Measurements from ENCODE around the gene GALNTL6.

Gene GALNTL6

GRCh38 chr4:172489861-172490260 lies 676.7 kb downstream of the GALNTL6 start:
- H3K4me3 ChIP-seq (replicated peaks; ENCODE audit: low read depth, low read length) = no peak overlapping the region
- DNase-seq (ENCODE audit: extremely low read depth, low read depth) = no peak
- TF ChIP-seq, protein P1, sequence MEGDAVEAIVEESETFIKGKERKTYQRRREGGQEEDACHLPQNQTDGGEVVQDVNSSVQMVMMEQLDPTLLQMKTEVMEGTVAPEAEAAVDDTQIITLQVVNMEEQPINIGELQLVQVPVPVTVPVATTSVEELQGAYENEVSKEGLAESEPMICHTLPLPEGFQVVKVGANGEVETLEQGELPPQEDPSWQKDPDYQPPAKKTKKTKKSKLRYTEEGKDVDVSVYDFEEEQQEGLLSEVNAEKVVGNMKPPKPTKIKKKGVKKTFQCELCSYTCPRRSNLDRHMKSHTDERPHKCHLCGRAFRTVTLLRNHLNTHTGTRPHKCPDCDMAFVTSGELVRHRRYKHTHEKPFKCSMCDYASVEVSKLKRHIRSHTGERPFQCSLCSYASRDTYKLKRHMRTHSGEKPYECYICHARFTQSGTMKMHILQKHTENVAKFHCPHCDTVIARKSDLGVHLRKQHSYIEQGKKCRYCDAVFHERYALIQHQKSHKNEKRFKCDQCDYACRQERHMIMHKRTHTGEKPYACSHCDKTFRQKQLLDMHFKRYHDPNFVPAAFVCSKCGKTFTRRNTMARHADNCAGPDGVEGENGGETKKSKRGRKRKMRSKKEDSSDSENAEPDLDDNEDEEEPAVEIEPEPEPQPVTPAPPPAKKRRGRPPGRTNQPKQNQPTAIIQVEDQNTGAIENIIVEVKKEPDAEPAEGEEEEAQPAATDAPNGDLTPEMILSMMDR (IDR thresholded peaks at IDR 0.05; ENCODE audit: low read depth, low read length, missing control alignments) = no peak

- TF ChIP-seq, protein P1 (IDR thresholded peaks at IDR 0.05; ENCODE audit: low read depth, low read length, missing control alignments) = no peak
- DNase-seq (ENCODE audit: extremely low read depth, low read depth) = no peak
- H3K4me3 ChIP-seq (replicated peaks; ENCODE audit: low read depth, low read length) = no peak overlapping the region
These were observed 682.6 kb downstream of the GALNTL6 start for GRCh38 chr4:172495769-172496168.

GRCh38 chr4:172497321-172497720 lies 684.1 kb downstream of the GALNTL6 start:
- TF ChIP-seq, protein P1 (IDR thresholded peaks at IDR 0.05; ENCODE audit: low read depth, low read length, missing control alignments) = no peak
- no peak overlapping the region for H3K4me3 ChIP-seq (replicated peaks; ENCODE audit: low read depth, low read length)
- no peak for DNase-seq (ENCODE audit: extremely low read depth, low read depth)

- no peak for DNase-seq (ENCODE audit: extremely low read depth, low read depth)
- TF ChIP-seq, protein P1 (IDR thresholded peaks at IDR 0.05; ENCODE audit: low read depth, low read length, missing control alignments) = no peak
- H3K4me3 ChIP-seq (replicated peaks; ENCODE audit: low read depth, low read length) = no peak overlapping the region
These were observed 700.8 kb downstream of the GALNTL6 start for GRCh38 chr4:172514011-172514410.

- H3K4me3 ChIP-seq (replicated peaks; ENCODE audit: low read depth, low read length) = no peak overlapping the region
- TF ChIP-seq, protein P1 (IDR thresholded peaks at IDR 0.05; ENCODE audit: low read depth, low read length, missing control alignments) = no peak
- no peak for DNase-seq (ENCODE audit: extremely low read depth, low read depth)
These were observed 701.6 kb downstream of the GALNTL6 start for GRCh38 chr4:172514801-172515200.

GRCh38 chr4:172515266-172515879 lies 702.2 kb downstream of the GALNTL6 start:
- TF ChIP-seq, protein P1 (IDR thresholded peaks at IDR 0.05; ENCODE audit: low read depth, low read length, missing control alignments) = no peak
- H3K4me3 ChIP-seq (replicated peaks; ENCODE audit: low read depth, low read length) = no peak overlapping the region
- DNase-seq (ENCODE audit: extremely low read depth, low read depth) = no peak

DNA sequence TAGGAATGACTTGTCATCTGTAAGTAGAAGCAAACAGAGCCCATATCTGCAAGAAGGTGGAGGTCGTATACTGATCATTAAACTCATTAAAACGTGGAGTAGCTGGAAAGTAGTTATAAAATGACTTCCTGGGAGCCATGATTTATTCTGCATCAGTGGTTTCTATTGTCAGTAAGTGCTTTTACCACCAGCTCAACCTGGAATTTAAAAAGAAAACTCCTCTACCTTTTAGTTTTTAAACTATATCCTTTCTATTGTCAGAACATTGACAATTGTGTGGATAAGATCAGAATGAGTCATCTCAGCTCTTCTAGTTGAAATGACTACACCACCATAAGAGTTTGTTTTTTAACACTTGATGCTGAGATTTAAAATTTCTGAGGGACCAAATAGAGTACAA lies 704.2 kb downstream of the GALNTL6 start:
- no peak overlapping the region for H3K4me3 ChIP-seq (replicated peaks; ENCODE audit: low read depth, low read length)
- TF ChIP-seq, protein P1 (IDR thresholded peaks at IDR 0.05; ENCODE audit: low read depth, low read length, missing control alignments) = no peak
- DNase-seq (ENCODE audit: extremely low read depth, low read depth) = no peak
